Measurements from ENCODE around the gene ZNF730.

- TF ChIP-seq CTCF (IDR thresholded peaks at IDR 0.05) (no peak), EP300 (IDR thresholded peaks at IDR 0.05) (no peak)
Measured at GRCh38 chr19:23098286-23098685, 18.5 kb upstream of the ZNF730 start.

All from tibial nerve (tissue), 4 donors.